ENCODE data around the gene GSTCD.

- TF ChIP-seq CTCF (IDR thresholded peaks at IDR 0.05) (no peak), EZH2 (IDR thresholded peaks at IDR 0.05; ENCODE audit: borderline replicate concordance, insufficient read depth, low read depth, low read length, poor library complexity, severe bottlenecking) (no peak)
These were observed 71.6 kb downstream of the GSTCD start for GRCh38 chr4:105780176-105780575.

All from B cell (primary cell).